A549 (cell line): ENCODE results near the gene RORB.

Experiments
- CBX2 ChIP-seq: fragments of 200-600 bp; sonication (generic); IDR thresholded peaks from 2 replicates; pipeline ENCODE4 v1.6.1; 2016; ENCODE audit warnings: low read depth, mild to moderate bottlenecking, borderline replicate concordance
- CTCF ChIP-seq: fragments of >200 bp; sonication (Bioruptor Twin); formaldehyde crosslinking; IDR thresholded peaks from 3 replicates; pipeline ENCODE4 v1.5.1; 2016
- GATA3 ChIP-seq: IDR thresholded peaks from 2 replicates; pipeline ENCODE4 v1.6.1; 2012; ENCODE audit warnings: borderline replicate concordance
- KDM1A ChIP-seq: fragments of 200-600 bp; sonication (generic); IDR thresholded peaks from 2 replicates; pipeline ENCODE4 v1.6.1; 2016; ENCODE audit warnings: low read depth, mild to moderate bottlenecking
- POLR2A ChIP-seq: IDR thresholded peaks from 2 replicates; pipeline ENCODE4 v1.6.1; 2012; ENCODE audit warnings: mild to moderate bottlenecking, low read length
- RCOR1 ChIP-seq: fragments of 150-350 bp; IDR thresholded peaks from 2 replicates; pipeline ENCODE4 v1.6.1; 2014; ENCODE audit warnings: antibody characterized with exemption, low read length, low read depth
- ZC3H11A ChIP-seq: fragments of 450-650 bp; IDR thresholded peaks from 2 replicates; pipeline ENCODE4 v1.6.1; 2014; ENCODE audit warnings: antibody characterized with exemption, mild to moderate bottlenecking

DNA sequence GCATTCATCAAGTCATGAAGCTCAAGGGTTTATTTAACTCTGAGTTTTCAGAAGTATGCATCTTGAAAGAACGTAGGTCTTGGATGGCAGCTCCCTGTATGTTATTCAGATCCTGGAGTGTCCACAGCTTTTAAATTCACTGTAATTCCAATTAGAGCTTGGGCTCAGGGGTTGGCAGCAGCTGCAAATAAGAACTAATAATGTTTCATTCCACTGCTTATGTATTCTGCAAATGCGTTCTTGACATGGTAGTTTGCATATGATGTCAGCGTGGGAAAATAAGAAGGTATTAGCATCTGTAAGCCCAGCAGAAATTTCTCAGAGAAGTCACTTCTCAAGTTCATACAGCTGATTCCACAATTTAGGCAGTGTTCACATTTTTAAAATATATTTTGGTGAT lies 58.4 kb downstream of the RORB start:
- TF ChIP-seq POLR2A (no peak), CTCF (no peak), ZC3H11A (no peak), KDM1A (no peak), CBX2 (no peak), GATA3 (no peak), RCOR1 (no peak)
